Measurements from ENCODE around the gene CALR3.
"Not testable (repeated sequence)": the region's sequence is repeated elsewhere in the genome, so short reads cannot be mapped to it uniquely, and the experiment has no call there.

CALR3 gene

DNA sequence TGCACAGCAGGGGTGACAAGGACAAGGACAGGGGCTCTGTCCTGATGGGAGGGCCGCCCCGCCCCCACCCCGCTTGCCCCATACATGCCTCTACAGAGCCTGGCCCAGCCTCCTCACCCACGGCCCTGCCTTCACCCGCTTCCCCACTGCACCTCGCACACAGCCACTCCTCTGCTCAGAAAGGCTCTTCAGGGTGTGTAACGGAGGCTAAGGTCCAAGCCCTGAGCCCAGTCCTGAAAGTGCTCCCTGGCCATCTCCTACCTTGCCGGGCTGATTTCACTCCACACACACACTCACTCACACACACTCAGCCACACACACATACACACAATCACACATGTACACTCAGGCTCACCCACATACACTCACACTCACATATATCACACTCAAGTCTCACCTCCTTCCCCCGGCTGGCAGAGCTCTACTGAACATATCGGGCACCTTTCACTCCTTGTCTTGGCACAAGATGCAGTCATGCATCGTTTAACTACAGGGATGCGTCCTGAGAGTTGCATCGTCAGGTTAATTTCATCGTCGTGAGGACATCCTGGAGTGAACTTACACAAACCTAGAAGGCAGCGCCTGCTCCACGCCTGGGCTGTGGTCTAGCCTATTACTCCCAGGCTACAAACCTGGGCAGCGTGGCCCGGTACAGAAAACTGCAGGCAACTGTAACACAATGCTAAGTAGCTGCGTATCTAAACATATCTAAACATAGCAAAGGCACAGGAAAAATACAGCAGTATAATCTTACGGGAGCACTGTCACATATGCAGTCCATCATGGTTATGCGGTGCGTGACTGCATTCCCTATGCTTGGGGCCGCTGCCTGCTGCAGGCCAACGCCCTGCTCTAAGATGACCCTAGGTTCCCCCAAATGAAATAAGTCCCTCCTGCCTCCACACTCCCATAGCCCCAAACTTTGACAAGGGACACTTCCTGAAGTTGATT, 37.3 kb downstream of the CALR3 start:
- Mint-ChIP-seq H3K4me3 (no peak overlapping the region), H3K36me3 (peaks cover 10% of the 10 kb centered on the region), H3K9me3 (no peaks in the 10 kb centered on the region), H3K27ac (peak overlapping the region; percentile 55), H3K4me1 (peaks cover 80% of the 10 kb centered on the region)
- ATAC-seq, result no peak
- DNase-seq (ENCODE audit: low spot score in 2 of 2), result no peak

DNA sequence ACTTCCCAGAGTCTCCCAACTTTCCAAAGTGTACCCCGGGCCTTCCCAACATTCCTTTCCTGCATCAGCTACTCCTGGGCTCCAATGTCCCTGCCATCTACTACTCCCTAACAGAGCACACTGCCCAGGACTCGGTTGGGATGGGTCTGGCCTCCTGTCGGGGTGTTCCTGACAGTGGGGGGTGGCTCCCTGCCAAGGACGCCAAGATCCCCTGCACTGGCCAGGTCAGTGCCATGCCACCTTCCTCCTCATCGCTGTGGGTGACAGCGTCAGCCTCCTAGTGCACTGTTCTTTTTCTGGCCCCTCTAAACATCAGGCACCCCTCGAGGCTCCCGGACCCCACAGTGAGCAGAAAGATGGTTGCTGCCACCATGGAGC, 38.0 kb downstream of the CALR3 start:
- peaks cover 10% of the 10 kb centered on the region for H3K36me3 Mint-ChIP-seq
- H3K9me3 Mint-ChIP-seq, result no peaks in the 10 kb centered on the region
- DNase-seq (ENCODE audit: low spot score in 2 of 2), result no peak
- peak overlapping the region; percentile 55 for H3K27ac Mint-ChIP-seq
- no peak for ATAC-seq
- peaks cover 72% of the 10 kb centered on the region for H3K4me1 Mint-ChIP-seq
- H3K4me3 Mint-ChIP-seq, result no peak overlapping the region

DNA sequence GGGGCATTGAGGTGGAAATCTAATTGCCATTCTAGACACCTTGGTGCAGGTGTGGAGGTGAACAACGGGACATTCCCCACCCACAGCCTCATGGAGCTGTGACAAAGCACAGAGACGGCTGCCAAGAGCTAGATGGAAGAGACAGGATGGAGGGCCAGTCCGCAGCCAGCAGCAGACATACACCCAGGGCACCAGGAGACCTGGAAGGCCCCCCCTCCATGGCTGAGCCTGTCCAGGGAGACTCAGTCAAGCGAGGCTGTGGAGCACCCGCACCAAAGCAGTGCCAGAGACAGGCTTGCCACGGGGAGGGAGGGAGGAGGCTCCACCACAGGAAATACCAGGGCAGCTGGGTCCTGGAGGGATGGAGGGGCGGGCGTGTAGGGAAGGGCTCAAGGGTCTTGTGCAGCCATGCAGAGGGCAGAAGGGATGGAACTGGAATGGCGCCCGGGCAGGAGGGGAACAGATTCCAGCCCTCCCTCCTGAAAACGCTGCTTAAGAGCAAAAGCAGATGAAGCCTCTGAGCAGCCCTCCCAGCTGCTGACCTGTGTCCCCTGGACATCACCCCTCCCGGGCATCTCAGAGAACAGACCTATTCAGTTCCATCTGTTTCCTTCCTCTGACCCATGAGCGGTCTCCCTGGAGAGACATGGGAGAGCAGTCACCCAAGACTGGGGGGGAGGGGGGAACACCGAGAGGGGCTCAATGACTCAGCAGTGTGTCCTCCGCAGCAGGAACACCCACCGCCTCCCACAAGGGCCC, 38.6 kb downstream of the CALR3 start:
- Mint-ChIP-seq H3K36me3 (peaks cover 10% of the 10 kb centered on the region), H3K4me1 (peaks cover 67% of the 10 kb centered on the region), H3K4me3 (peak overlapping the region; percentile 19), H3K27ac (peak overlapping the region; percentile 55), H3K9me3 (no peaks in the 10 kb centered on the region)
- ATAC-seq (peak; percentile 33), DNase-seq (ENCODE audit: low spot score in 2 of 2) (no peak)

DNA sequence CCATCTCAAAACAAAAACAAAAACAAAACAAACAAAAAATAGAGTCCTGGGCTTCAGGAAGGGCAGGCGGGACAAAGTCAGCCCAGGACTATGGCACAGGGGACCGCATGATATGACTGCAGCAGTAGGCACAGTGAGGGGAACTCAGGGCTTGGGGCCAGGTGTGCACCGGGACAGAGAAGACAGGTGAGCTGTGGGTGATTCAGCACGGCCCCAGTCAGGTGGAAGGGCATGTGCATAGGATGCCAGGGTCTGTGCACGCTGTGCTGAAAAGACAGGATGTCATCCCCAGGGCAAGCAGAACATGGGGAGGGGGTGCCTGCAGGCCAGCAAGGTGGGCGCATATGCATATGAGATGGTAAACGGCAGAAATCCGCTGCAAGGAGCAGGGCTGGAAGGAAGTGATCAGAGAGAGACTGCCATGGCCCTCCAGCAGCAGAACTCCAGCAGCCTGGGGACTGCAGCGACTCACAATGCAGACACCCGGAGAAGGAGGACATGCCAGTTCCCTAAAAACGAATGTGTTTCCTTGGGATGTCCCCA, 39.2 kb downstream of the CALR3 start:
- DNase-seq (ENCODE audit: low spot score in 2 of 2) (no peak), ATAC-seq (no peak)
- Mint-ChIP-seq H3K4me1 (peaks cover 60% of the 10 kb centered on the region), H3K27ac (peak overlapping the region; percentile 55), H3K4me3 (peak overlapping the region; percentile 19), H3K9me3 (no peaks in the 10 kb centered on the region), H3K36me3 (peaks cover 10% of the 10 kb centered on the region)

DNA sequence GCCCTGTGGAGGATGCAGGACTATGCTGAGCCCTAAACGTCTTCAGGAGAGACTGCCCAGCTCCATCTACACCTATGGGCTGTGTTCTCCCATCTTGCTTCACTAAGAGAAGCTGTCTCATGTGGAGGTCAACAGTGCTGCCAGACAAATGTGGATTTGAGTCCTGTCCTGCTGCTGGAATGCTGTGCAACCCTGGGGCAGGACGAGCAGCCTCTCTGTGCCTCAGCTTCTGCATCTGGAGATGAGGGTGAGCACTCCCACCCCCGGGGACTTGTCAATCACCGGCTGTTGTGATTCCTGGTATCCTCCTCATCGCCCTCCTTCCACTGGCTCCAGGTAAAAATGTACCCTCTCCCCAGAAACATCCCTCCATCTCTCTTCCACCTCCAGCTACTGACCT, 40.5 kb downstream of the CALR3 start:
- Mint-ChIP-seq H3K27ac (peak overlapping the region; percentile 55), H3K9me3 (no peaks in the 10 kb centered on the region), H3K4me1 (peaks cover 59% of the 10 kb centered on the region), H3K36me3 (peaks cover 10% of the 10 kb centered on the region), H3K4me3 (no peak overlapping the region)
- no peak for ATAC-seq
- no peak for DNase-seq (ENCODE audit: low spot score in 2 of 2)

DNA sequence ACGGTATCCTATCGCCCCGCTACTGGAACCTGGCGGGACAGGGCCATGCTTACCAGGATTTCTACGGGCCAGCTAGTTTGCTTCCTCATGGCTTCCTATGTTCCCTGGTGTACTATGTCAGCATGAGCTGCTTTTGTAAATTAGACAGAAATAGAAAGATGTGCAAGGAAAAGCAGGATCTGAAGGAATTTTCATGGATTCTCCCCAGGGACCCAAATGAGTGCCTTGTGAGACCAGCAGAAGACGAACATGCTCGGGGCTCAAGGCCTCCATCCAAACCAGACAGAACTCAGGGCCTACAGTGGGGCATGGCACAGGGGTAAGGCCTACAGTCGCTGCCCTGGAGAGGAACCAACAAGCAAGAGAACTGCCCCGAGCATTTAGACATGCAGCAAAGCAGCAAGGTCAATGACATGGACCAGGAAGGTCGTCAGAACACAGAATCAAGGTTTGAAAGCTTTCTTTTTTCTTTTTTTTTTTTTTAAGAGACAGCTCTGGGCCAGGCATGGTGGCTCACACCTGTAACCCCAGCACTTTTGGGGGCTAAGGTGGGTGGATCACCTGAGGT, 41.5 kb downstream of the CALR3 start:
- peaks cover 63% of the 10 kb centered on the region for H3K4me1 Mint-ChIP-seq
- ATAC-seq (no peak), DNase-seq (ENCODE audit: low spot score in 2 of 2) (no peak)
- peaks cover 3% of the 10 kb centered on the region for H3K9me3 Mint-ChIP-seq
- H3K27ac Mint-ChIP-seq, result peak overlapping the region; percentile 76
- H3K36me3 Mint-ChIP-seq, result peaks cover 13% of the 10 kb centered on the region
- no peak overlapping the region for H3K4me3 Mint-ChIP-seq

DNA sequence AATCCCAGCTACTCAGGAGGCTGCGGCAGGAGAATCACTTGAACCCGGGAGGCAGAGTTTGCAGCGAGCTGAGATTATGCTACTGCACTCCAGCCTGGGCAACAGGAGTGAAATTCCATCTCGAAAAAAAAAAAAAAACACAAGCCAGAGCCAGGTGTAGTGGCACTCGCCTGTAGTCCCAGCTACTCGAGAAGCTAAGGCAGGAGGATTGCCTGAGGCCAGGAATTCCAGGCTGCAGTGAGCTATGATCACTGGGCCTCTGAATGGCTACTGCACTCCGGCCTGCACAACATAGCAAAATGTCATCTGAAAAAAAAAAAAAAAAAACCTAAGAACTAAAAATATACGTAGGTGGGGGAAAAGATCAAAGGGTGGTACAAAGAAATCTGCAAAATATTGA, 43.6 kb downstream of the CALR3 start:
- H3K4me1 Mint-ChIP-seq, result peaks cover 63% of the 10 kb centered on the region
- H3K9me3 Mint-ChIP-seq, result peaks cover 3% of the 10 kb centered on the region
- DNase-seq (ENCODE audit: low spot score in 2 of 2) (no peak), ATAC-seq (no peak)
- H3K27ac Mint-ChIP-seq, result no peak overlapping the region
- H3K36me3 Mint-ChIP-seq, result peaks cover 19% of the 10 kb centered on the region
- H3K4me3 Mint-ChIP-seq, result no peak overlapping the region

GRCh38 chr19:16449330-16449961, 46.5 kb downstream of the CALR3 start:
- H3K9me3 Mint-ChIP-seq, result peaks cover 3% of the 10 kb centered on the region
- peak overlapping the region; percentile 65 for H3K4me3 Mint-ChIP-seq
- H3K4me1 Mint-ChIP-seq, result peaks cover 70% of the 10 kb centered on the region
- DNase-seq (ENCODE audit: low spot score in 2 of 2) (peak; percentile 24 to 75), ATAC-seq (peak; percentile 96)
- H3K36me3 Mint-ChIP-seq, result peaks cover 20% of the 10 kb centered on the region
- H3K27ac Mint-ChIP-seq, result peak overlapping the region; percentile 97

DNA sequence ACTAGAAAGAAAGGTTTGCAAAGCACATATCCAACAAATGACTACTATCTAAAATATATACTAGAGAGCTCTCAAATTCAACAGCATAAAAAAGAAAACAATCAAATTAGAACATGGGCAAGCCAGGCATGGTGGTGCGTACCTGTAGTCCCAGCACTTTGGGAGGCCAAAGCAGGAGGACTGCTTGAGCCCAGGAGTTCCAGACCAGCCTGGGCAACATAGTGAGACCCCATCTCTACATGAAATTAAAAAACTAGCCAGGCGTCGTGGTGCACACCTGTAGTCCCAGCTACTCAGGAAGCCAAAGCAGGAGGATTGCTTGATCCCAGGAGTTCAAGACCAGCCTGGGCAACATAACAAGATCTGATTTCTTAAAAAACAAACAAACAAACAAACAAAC, 47.1 kb downstream of the CALR3 start:
- not testable (repeated sequence) for H3K9me3 Mint-ChIP-seq; ATAC-seq; DNase-seq (ENCODE audit: low spot score in 2 of 2)
- Mint-ChIP-seq H3K4me1 (peaks cover 70% of the 10 kb centered on the region), H3K36me3 (peaks cover 20% of the 10 kb centered on the region), H3K27ac (peak overlapping the region; percentile 97), H3K4me3 (peak overlapping the region; percentile 65)

DNA sequence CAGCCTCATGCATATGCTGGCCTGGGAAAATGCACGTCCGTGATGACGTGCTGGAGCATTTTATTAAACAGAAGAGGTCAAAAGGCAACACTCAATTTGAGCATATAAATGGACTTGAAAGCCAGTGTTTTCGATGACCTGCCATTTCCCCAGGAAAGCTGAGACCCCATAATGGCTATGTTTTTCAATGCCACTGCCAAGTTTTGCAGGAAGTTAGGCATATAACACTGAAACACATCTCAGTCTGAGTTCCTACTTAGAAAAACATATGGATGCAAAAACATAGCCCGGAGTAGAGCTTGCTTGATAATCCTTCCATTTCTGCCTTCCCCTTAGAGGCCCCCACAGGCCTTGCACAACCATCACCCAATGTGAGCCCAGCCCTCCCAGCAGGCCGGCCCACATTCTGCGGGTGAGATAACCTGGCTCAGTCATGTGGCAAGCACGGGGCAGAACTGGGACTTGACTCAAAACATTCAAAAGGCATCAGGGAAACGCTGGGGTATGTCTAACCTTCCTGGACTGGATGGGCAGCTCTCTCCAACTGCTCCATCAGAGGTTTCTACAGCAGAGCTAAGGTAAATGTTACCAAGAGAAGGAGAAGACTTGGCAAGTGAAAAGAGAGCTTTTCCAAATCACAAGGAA, 49.1 kb downstream of the CALR3 start:
- peaks cover 78% of the 10 kb centered on the region for H3K4me1 Mint-ChIP-seq
- peaks cover 3% of the 10 kb centered on the region for H3K9me3 Mint-ChIP-seq
- peak overlapping the region; percentile 56 for H3K4me3 Mint-ChIP-seq
- H3K36me3 Mint-ChIP-seq, result peaks cover 22% of the 10 kb centered on the region
- ATAC-seq (peak; percentile 78), DNase-seq (ENCODE audit: low spot score in 2 of 2) (peak; percentile 40 to 78)
- peak overlapping the region; percentile 97 for H3K27ac Mint-ChIP-seq

GRCh38 chr19:16446108-16446723, 49.8 kb downstream of the CALR3 start:
- Mint-ChIP-seq H3K4me1 (peaks cover 77% of the 10 kb centered on the region), H3K27ac (peak overlapping the region; percentile 97), H3K9me3 (peaks cover 3% of the 10 kb centered on the region), H3K36me3 (peaks cover 29% of the 10 kb centered on the region), H3K4me3 (peak overlapping the region; percentile 56)
- ATAC-seq (no peak), DNase-seq (ENCODE audit: low spot score in 2 of 2) (no peak)

DNA sequence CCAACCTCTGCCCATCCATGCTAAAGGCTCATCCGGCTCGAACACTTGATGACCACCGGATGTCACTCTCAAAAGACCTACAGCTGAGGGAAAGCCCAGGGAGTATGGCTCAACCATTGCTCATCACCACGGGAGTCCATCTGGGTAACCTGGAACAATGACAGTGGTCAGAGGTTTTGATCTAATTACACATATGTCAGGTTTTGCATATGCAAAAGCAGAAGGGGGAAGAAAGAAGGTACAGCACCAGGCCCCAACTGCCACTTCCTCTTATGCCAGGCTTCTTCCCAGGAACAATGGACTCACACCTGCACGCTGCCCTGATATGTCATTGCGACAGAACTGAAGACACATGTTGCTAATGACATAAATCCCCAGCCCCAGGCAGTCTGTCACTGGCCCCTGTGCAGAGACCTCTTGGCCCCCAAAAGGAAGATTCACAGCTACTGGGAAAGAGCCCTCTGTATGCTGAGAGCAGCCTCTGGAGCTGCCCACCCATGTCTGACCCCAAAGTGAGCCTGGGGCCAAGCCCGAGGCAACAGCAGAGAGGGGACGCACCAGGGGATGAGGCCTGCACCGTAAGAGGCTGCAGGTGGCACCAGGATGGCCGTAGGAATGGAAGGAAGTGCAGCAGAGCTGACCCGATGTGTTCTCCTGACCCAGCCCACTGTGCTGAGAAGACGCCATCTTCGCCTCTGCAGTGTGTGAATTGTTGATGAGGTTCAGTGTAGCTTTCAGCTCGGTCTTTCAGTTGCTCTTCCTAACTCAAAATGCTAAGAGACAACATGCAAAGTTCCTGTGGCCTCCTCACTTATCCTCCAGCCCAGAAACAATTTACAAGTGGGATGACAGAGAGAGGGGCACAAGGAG, 50.5 kb downstream of the CALR3 start:
- peaks cover 73% of the 10 kb centered on the region for H3K4me1 Mint-ChIP-seq
- H3K4me3 Mint-ChIP-seq, result peak overlapping the region; percentile 5
- ATAC-seq, result peak; percentile 2
- DNase-seq (ENCODE audit: low spot score in 2 of 2), result no peak
- H3K9me3 Mint-ChIP-seq, result peaks cover 3% of the 10 kb centered on the region
- peaks cover 36% of the 10 kb centered on the region for H3K36me3 Mint-ChIP-seq
- peak overlapping the region; percentile 78 for H3K27ac Mint-ChIP-seq

DNA sequence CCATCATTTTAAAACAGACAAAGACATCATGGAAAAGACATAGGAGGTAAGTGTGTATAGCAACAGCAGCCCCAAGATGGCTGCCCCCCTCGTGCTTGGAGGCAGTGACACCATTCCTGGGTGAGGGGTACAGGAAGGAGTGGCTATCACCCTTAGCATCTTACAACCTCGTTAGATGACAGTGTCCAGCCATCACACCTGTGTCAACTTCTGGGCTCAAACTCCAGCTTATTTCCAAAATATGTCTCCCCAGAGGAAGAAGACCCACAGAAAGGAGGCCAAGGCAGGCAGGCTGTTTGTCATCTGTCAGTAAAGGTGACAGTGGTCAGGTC, 51.7 kb downstream of the CALR3 start:
- Mint-ChIP-seq H3K4me1 (peaks cover 63% of the 10 kb centered on the region), H3K27ac (peak overlapping the region; percentile 78), H3K4me3 (peak overlapping the region; percentile 6), H3K9me3 (no peaks in the 10 kb centered on the region), H3K36me3 (peaks cover 42% of the 10 kb centered on the region)
- no peak for ATAC-seq
- no peak for DNase-seq (ENCODE audit: low spot score in 2 of 2)

All from stimulated activated effector memory CD8-positive, alpha-beta T cell treated with anti-CD3 and anti-CD28 coated beads, Interleukin-12 subunit alpha, Interleukin-12 subunit beta, amount 100 ng/mL, for 72 hours (primary cell).